GM06990 (cell line): Measurements from ENCODE around the gene COL15A1.

Experiments
- DNase-seq: peaks from one replicate; pipeline ENCODE4 v3.0.0-alpha.2; 2011; ENCODE audit not compliant: insufficient read length; ENCODE audit errors: extremely low read depth
- H3K27me3 ChIP-seq: replicated peaks from 2 replicates; pipeline ENCODE4 v1.6.0; 2011; ENCODE audit warnings: low read length; ENCODE audit not compliant: control insufficient read depth, insufficient read depth
- H3K36me3 ChIP-seq: 2 replicates; pipeline ENCODE4 v1.5.1; 2011; ENCODE audit warnings: low read length; ENCODE audit not compliant: control insufficient read depth, insufficient read depth
- H3K4me3 ChIP-seq: replicated peaks from 2 replicates; pipeline ENCODE4 v1.5.1; 2011; ENCODE audit warnings: low read depth, mild to moderate bottlenecking, control low read depth, low read length
- CTCF ChIP-seq: IDR thresholded peaks from 2 replicates; pipeline ENCODE4 v1.5.1; 2011; ENCODE audit warnings: low read length, control low read depth, mild to moderate bottlenecking, inconsistent platforms; ENCODE audit not compliant: insufficient read depth, poor library complexity, severe bottlenecking

Gene COL15A1

GRCh38 chr9:98968601-98969337 lies 25.1 kb downstream of the COL15A1 start:
- TF ChIP-seq CTCF = no peak
- no peaks in the 10 kb centered on the region for H3K36me3 ChIP-seq
- no peak overlapping the region for H3K4me3 ChIP-seq
- no peak for DNase-seq
- H3K27me3 ChIP-seq = peaks cover under 1% of the 10 kb centered on the region

- H3K27me3 ChIP-seq = peaks cover 6% of the 10 kb centered on the region
- TF ChIP-seq CTCF = no peak
- no peak for DNase-seq
- H3K36me3 ChIP-seq = no peaks in the 10 kb centered on the region
- no peak overlapping the region for H3K4me3 ChIP-seq
These were observed 26.9 kb downstream of the COL15A1 start for GRCh38 chr9:98970532-98971041.

GRCh38 chr9:98971168-98971914 lies 27.6 kb downstream of the COL15A1 start:
- no peak for DNase-seq
- Histone ChIP-seq H3K27me3 (peaks cover 6% of the 10 kb centered on the region), H3K4me3 (no peak overlapping the region), H3K36me3 (no peaks in the 10 kb centered on the region)
- TF ChIP-seq CTCF = no peak

GRCh38 chr9:98971915-98972223 lies 28.2 kb downstream of the COL15A1 start:
- no peak for TF ChIP-seq CTCF
- Histone ChIP-seq H3K27me3 (peaks cover 6% of the 10 kb centered on the region), H3K36me3 (no peaks in the 10 kb centered on the region), H3K4me3 (no peak overlapping the region)
- no peak for DNase-seq

- TF ChIP-seq CTCF = no peak
- Histone ChIP-seq H3K36me3 (no peaks in the 10 kb centered on the region), H3K4me3 (no peak overlapping the region), H3K27me3 (peaks cover 6% of the 10 kb centered on the region)
- DNase-seq = no peak
These were observed 29.0 kb downstream of the COL15A1 start for GRCh38 chr9:98972716-98973115.
